ENCODE results near the gene AGER.
"Not testable (repeated sequence)": the region's sequence is repeated elsewhere in the genome, so short reads cannot be mapped to it uniquely, and the experiment has no call there.

AGER gene

DNA sequence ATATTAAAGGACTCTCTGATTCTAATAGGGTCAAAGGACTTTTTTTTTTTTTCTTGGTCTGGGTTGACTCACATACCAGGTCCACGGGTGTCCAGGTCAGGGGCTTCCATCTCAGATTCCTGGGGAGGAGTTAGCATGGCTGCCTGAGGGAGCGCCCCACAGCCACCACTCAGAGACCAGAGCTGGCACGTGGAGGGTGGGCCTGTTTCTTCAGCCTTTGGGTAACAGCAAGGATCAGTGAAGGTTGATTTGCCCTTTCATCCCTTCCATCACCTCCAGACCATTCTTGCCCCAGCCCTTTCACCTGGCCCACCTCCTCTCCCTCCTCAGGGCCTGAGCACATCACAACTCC is 14.3 kb upstream of the AGER start:
- no peak for FAIRE-seq

DNA sequence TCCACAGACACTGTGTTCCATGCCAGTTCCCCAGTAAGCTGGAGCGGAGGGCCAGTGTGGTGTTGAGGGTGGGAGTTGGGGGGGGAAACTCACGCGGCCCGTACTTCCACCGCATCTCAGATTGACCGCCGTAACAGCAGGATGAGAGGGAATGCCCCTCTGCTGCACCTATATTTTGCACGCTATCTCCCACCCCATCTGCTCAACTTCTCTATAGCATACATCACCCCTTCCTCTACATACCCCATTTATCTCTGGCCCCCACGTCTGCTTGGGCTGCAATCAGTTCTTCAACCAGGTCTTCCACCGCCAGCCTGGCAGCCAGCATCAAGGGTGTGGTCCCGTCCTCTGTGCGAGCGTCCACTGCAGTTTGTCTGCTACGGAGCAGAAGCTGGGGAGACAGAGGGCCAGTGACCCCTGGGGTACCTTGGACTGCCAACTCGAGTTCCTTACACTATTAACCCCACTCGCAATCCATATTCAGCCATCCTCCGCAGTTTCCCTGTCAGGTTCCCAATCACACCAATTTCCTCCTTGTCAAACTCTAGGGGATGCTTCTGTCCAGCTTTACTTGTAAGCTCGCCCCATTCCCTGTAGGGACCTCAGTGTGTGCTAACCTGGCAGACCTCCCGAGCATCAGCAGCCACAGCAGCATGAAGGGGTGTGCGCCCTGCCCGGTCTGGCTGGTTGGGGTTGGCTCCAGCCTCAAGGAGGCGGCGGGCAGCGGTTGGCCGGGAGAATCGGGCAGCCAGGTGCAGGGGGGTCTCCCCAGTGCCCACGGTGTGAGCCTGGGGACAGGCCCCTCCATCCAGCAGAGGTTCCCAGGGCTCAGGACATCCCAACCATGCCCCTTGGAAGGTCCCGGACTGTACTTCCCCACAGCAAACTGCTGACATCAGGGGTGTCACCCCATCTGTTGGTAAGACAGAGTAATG is 12.9 kb upstream of the AGER start:
- no peak for FAIRE-seq

DNA sequence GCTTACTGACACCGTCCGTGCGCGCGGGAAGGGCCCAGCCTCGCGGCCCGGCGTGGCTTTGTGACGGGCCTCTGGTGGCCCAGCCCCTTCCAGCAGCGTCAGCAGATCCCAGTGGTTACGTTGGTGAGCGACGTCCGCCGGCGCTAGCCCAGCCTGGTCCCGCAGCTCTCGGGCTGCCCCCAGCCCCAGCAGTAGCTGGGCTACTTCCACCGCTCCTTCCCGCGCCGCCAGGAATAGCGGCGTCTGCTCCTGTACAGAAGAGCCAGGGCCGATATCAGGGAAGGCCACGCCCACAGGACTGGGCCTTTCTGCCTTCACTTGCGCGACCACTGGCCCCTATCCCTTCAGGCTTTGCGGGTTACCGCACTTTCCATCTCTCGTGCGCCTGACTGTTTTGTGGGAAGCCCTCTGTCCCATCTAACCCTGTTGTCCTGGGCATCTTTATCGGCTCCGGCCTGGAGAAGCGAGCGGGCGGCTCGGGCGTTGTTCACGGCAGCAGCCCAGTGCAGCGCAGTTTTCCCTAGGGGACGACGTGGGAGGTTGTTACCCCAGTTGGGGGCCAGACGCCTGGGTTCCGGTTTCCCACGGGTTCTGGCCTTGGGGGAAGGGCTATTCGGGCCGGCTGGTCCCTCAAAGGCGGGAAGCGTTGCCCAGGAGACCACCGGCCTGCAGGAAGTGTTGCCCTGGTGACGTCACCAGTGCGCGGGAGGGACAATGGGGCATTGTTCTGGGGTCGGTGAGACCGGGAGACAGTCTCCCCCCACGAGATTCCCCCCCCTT is 12.0 kb upstream of the AGER start:
- no peak for FAIRE-seq

DNA sequence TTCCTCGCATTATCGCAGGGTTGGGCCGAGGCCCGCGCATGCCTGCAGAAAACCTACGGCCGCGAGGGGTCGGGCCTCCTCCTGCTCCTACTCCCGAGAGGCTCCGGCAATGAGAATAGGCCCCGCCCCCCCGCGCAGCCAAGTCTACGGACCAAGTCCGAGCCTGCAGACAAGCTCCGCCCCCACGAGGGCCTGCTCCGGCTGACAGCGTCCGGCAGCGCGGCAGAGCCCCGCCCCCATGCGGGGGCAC is 11.5 kb upstream of the AGER start:
- FAIRE-seq, result no peak

DNA sequence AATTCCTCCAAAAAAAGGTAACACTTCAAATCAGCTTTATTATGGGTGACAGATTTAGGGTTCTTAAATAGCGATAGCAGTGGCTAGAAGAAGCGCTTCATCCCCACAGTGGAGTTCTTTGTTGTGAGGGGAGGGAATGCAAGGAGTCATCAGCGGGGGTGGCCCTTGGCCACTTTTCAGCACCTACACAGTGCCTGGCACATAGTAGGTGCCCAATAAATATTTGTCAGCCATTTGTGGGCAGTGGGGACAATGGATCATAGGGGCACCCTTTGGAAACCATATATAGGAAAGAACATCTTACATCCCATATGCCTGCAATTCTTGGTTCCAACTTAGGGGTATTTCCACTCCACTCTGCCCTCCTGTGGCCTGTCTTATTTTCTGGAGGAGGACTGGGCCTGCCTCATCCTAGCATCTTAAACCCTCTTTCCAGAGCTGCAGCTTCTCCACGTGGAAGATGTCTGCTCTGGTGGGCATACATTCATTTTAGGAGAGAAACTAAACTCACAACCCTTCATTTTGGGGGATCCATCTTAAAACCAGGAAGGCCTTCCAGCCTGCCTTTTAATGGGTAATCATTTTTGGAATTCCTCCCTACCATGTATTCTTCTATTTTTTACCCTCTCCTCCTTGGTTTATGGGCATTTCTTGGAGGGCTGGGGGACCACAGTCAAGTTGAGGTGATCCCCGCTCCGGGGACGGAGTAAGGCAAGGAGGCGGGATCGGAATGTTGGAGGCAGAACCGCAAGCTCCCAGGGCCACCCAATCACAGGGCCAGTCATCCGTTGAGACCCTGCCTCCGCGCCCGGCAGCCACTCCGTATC is 11.0 kb upstream of the AGER start:
- peak; percentile 92 for FAIRE-seq

DNA sequence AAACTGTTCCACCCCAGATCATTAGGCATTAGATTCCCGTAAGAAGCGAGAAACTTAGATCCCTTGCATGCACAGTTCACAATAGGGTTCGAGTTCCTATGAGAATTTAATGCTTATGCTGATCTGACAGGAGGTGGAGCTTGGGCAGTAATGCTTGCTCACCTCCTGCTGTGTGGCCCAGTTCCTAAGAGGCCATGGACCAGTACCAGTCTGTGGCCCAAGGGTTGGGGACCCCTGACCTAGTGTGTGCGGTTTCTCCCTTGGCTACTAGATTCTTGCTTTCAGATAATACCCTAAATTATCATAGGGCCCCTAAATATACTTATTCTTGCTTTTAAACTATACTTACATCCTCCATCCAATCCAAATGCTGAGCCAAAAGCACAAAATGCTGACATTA is 10.3 kb upstream of the AGER start:
- no peak for FAIRE-seq

DNA sequence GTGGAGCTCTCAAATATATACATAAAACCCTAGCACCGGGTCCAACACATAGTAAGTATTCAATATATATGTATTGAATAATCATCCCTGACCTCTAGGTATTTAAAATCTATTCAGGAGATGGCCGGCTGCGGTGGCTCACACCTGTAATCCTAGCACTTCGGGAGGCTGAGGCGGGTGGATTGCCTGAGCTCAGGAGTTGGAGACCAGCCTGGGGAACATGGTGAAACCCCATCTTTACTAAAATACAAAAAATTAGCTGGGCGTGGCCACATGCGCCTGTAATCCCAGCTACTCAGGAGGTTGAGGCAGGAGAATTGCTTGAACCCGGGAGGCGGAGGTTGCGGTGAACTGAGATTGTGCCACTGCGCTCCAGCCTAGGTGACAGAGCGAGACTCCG is 9.0 kb upstream of the AGER start:
- FAIRE-seq, result not testable (repeated sequence)

DNA sequence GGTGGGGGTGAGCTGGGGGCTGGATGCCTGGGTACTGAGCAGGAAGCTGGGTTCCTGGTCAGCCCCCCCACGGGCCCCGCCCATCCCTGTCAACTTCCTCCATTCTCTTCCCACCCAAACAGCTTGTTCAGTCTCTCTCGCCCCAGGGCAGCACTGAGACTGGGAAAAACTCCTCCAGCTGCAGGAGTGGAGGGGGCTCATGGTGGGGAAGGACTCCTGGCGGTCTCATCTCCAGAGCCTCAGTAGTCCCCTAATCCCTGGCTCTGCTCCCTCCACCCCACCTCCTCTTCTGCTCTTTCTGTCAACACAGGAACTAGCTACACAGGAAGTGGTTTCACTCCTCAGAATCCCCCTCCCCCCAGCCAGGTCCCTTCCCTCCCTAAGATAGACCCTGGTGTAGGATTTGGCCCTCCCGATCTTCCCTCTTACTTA is 8.6 kb upstream of the AGER start, which contains the start of gene GPSM3:
Gene GPSM3, minus strand, starts transcription at position 36 of the 432 bp plus-strand sequence. CDS start 130 bp downstream, outside the sequence.
- FAIRE-seq, result no peak

DNA sequence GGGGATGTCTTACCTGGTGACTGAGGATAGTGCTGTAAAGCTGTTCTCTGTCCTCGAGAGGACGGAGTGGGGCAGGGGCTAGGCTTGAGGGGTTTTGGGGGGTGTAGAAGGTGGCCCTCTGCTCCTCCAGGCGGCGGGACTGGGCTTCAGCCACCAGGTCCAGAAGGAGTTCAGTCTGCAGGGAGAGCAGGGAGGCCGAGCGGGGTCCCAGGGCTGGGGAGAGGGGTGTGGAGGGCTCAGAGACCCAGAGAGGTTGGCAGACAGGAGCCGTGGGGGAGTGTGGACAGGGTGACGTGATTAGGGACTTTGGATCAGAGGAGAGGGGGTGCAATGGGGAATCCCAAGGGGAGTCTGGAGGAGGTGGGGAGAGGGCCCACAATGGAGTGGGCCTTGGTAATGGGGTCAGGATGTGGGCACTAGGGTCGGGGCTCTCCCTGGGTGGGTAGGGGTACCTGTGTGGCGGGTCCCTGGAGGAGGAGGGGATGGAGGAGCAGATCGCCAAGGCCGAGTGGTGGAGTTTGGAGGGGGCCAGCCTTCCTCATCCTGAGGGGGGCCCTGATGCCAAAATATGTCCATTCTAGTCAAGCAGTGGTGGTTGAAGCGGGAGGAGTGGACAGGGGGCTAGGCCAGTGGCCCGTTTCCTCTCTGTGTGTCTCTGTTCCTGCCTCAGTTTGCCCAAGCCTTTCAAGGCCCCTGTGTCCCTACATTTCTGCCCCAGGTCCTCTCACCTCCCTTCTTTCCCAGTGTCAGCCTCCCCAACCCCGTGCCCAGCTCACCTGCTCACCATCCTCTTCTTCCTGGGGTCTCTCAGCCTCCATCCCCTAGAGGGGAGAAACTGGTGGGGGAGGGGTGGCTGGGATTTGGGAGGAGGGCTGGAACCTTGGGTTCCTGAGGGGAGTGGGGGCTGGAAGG is 7.9 kb upstream of the AGER start:
- FAIRE-seq, result no peak

DNA sequence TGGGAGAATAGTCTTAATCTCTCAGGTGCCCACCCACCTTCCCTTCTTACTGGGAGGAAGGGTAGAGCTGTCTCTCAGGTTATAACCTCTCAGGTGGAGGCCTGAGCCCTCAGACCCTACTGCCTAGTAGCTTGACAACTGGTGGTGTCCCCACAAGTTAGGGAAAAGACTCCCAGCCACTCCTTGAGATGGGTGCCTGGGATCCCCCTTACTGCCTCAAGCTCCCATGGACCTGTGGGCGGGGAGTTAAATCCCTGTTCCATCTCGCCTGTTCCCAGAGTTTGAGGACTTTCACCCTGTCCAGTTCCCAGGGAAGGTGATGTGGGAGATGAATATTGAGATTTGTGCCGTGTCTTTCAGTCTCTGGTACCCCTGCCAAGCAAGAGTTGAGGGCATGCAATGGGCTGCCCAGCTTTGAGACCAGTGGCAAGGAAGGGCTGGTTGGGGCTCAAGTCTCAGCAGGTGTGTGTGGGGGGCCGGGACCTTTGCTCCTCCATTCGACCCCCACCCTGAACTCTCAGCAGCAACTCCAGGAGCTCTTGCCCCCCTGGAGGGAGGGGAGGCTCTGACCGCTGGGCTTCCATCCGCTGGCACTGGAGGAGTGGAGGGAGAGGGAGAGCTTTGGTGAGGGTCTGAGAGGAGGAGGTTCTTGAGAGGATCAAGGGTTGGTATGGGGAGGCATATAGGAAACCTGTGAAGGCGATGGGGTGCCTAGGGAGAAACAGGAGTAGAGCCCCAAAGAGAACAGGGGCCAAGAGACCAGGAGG is 7.0 kb upstream of the AGER start:
- FAIRE-seq, result no peak

DNA sequence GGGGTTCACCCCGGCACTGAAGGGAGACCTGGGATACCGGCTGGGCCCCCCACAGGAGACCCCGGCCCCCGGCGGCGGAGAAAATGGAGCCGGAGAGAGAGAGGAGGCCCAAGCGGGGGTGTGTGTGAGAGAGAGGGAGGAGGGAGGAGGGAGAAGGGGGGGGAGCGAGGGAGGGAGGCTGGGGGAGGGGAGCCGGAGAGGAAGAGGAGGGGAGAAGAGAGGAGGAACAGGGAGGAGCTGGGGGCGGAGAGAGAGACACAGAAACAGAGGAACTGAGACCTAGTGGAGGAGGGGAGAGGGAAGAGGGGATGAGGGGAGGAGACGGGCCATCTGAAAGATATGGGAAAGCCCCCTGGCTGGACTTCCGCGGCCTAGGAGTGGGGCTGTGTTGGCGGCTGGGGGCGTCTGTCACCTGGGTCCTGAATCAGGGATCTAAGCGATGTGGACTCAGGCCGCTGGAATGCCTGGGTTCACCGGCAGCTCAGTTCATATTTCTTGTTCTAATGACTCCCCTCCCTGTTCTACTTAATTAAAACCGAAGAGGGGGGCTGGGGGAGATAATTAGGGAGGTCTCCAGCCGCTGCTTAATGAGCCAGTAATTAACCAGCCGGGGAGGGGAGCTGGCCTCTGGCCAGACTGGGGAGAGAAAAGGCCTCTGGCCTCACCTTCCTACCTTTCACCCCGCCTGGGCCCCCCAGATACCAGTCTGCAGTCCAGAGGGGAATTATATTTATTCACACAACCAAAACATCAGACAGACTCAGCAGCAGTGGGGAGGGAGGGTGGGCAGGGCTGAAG is 6.2 kb upstream of the AGER start, which contains the start of gene PBX2:
Gene PBX2, minus strand, starts transcription at position 149 of the 798 bp plus-strand sequence. CDS start 287 bp downstream, outside the sequence.
- no peak for FAIRE-seq

DNA sequence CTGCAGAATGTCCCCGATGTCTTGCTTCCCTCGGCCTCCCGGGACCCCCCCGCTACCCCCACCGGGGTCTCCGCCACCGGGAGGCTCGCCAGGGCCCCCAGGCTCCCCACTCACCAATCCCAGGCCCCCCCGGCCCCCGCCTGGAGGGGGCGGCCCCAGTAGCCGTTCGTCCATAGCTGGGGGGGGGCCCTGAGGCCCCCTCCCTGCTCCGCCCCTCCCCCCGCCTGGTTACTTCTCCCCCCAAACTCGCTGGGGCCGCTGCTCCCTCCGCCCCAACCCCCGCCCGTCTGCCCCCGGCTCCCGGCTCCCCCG is 5.6 kb upstream of the AGER start:
- no peak for FAIRE-seq

DNA sequence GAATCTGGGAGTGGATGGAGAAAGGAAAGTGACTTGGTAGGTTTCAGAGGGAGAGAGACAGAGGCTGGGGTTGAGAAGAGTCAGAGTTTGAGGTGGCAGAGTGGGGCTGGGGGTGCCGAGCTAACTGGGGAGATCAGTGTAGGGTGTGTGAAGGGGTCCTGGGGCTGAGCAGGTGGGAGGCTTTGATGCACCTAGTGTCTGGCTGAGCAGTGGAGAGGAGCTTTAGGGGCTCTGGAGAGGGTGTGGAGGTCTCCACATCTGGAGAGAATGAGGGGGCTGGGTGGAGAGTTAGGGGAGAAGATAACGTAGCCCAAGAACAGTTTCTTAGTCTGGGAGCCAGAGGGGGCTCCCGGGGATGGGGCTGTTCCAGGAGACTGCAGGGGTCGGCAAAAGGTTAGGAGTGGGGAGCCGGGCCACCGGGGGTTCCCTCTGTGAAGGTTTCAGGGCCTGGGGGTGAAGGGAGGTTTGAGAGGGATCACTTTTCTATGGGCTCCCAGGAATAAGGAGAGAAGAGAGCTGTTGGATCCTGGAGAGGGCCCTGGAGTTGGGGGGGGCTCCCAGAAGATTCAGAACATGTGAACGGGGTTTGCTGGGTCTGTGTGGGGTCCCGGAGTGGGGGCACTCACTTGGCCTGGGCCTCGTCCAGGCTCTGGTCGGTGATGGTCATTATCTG is 5.2 kb upstream of the AGER start:
- FAIRE-seq, result no peak

DNA sequence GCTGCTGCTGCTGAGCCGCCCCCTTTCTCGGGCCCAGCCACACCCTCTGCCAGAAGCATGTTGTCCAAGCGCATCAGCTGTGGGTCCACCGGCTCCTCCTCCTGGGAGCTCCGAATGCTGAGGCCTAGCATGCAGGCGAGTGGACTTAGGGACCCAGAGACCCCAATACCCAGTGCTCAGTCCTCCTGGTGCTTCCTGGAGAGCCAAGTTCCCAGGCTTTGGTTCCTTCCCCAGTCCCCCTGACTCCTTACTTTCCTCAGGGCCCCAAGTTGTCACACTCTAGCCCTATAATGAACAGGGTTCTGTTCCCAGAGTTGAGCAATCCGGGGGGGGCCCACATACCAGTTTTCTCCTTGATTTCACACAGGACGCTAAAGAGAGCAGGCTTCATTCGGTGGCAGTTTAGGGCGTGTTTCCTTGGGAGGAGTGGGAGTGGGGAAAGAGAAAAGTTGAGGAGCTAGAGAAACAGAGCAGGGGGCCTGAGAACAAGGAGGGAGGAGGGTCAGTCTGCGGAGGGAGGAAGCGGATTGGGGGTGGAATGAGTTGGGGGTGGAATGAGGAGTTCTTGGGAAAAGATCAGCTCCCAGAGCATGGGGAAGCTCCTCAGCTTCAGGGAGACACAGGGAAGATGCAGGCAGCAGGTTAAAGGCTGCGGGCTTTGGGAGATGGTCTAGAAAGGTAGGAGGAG is 4.5 kb upstream of the AGER start:
- FAIRE-seq, result no peak

DNA sequence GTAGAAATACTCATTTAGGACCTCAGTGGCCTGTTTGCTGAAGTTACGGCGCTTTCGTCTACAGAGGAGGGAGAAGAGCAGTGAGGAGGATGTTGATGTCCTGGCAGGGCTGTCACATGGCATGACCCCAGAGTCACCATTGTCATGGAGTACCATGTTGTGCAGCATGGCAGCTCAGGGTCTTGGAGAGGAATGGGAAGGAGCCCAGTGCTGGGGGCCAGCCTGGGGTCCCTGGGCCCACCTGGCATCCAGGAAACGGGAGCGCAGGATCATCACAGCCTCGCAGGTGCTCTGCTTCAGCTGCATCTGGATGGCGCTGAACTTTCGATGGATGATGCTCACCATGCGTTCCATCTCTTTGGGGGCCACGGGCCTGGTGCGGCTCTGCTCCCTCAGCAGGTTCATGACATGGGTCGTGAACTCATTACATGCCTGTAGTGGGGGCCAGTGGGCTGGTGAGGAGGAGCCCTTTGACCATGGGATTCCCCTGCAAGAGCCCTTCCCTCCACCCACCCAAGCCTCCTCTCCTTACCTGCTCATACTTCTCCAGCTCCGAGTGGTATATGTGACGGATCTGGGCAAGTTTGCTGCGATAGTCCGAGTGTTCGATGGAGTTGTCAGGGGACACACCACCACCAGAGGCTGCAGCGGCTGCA is 3.8 kb upstream of the AGER start:
- not testable (repeated sequence) for FAIRE-seq

DNA sequence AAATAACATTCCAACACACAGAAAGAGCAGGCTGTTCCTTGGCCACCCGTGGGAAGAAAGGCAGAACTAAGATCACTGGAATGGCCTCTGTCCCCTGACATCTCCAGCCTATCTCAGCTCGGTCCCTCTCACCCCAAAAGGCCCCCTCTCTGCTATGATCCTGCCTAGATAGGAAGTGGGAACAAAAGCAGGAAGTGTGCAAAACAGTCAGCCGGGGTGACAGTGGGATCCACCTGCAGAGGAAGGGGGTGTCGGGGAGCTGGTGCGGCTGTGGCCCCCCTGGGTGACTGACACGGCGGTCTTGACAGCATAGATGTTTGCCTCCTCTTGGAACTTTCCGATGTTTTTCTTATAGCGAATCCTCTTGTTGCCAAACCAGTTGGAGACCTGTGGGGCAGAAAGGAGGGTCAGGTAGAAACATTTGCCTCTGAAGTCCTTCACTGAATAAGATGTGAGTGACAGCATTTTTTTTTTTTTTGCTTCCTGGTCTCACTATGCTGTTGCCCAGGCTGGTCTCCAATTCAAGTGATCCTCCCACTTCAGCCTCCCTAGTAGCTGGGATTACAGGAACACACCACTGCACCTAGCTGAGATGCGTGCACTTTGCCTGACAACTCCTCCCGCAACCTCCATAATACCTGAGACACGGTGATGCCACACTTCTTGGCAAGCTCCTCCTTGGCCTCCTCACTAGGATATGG is 3.1 kb upstream of the AGER start:
- FAIRE-seq, result no peak

DNA sequence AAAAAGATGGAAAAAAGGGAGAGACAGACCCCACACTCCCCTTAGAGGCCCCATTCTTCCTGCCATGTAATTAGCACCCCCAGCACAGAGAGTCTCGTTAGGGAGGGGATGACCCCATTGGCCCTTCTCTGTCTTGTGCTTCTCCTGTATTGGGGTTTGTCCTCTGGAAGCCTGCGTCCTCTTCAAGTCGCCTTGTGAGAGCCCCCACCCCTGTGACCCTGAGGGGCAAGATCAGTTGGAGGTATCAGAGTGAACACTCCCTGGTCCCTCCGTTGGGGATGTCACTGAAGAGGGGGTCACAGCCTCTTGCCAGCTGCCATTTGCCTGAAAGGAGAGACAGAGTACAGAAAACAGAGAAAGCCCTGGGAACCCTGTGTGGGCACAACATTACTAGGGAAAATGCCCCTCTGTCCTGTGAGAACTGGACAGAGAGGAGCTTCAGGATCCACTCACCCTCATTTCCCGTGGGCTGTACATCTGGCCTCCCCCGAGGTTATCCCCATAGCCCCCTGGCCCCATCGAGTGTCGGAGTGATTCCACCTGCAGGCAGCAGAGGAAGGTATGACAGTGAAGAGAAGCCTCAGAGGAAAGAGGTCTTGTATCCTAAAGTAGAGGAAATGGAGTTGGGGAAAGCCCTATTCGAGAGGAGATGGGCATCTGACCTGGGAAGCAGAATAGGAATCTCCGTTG is 2.2 kb upstream of the AGER start:
- FAIRE-seq, result not testable (repeated sequence)

All from TTC549 (cell line).